K562 (cell line): Measurements from ENCODE around the gene MTFMT. TPM values are rescaled to one million over a fixed set of nuclear protein-coding genes. Genes with fewer than 3 reads are reported as not detected.

Source experiments
- ATAC-seq: fragments of 200-7000 bp; cut with Tn5 transposase; 3 replicates; pipeline ENCODE4 v1.9.1; 2020; ENCODE audit warnings: moderate library complexity
- BruUV-seq: library from RNA; stranded (reverse); fragments of 400-500 nt; replicated peaks from 2 replicates; lab custom pipeline; 2021; lab: Mats Ljungman, UMichigan
- CTCF ChIA-PET: fragments of 300-600 bp; formaldehyde crosslinking; extraction: SDS; loops from one replicate; lab custom pipeline; 2021; ENCODE audit warnings: low intra/inter-chr PET ratio; lab: Yijun Ruan, JAX
- POLR2A ChIA-PET: fragments of 300-600, 350-650 bp; sonication (Branson Sonifier 250); formaldehyde crosslinking; extraction: SDS; loops from one replicate; lab custom pipeline; 2021; ENCODE audit warnings: antibody characterized with exemption, inconsistent platforms; lab: Yijun Ruan, JAX
- DNase-seq, 4 experiments: peaks; one replicate each; pipeline versions ENCODE4 v3.0.0 to v3.0.0-alpha.2; 2011 to 2018; ENCODE audit warnings: low spot score in 3 of 4, mixed read lengths in 3 of 4; ENCODE audit errors: extremely low read depth in 1 of 4
- FAIRE-seq: peaks from 2 replicates; lab custom pipeline; 2011; peaks lifted over from hg19 to GRCh38; lab: Jason Lieb, UNC
- H2AFZ ChIP-seq: 2 replicates; pipeline ENCODE4 v1.6.0; 2011; ENCODE audit warnings: low read depth, low read length, control low read depth, inconsistent platforms
- H3K27ac ChIP-seq: fragments of 200-600 bp; 3 replicates; pipeline ENCODE4 v1.8.0; 2011; ENCODE audit warnings: low read depth, mild to moderate bottlenecking, control low read depth, inconsistent platforms, low read length, moderate library complexity, mixed read lengths; ENCODE audit errors: extremely low read depth
- H3K27me3 ChIP-seq, 2 experiments: fragments of 300-600 bp in 1 of 2; 2 replicates in 1 of 2; 3 replicates in 1 of 2; pipeline versions ENCODE4 v1.6.0 to v1.8.0; 2011; ENCODE audit warnings: inconsistent platforms in 2 of 2, low read length in 2 of 2, mild to moderate bottlenecking in 1 of 2, mixed read lengths in 1 of 2, moderate library complexity in 1 of 2; ENCODE audit not compliant: control insufficient read depth in 2 of 2, insufficient read depth in 2 of 2
- H3K36me3 ChIP-seq: fragments of 300-600 bp; 3 replicates; pipeline ENCODE4 v1.8.0; 2011; ENCODE audit warnings: mild to moderate bottlenecking, low read length, inconsistent platforms; ENCODE audit not compliant: control insufficient read depth, insufficient read depth
- H3K4me1 ChIP-seq, 2 experiments: fragments of 200-600 bp in 1 of 2; replicated peaks in 1 of 2; 2 replicates in 1 of 2; 3 replicates in 1 of 2; pipeline versions ENCODE4 v1.5.1 to v1.8.0; 2011; ENCODE audit warnings: inconsistent platforms in 2 of 2, low read length in 2 of 2, mild to moderate bottlenecking in 1 of 2, mixed read lengths in 1 of 2, moderate library complexity in 1 of 2; ENCODE audit not compliant: control insufficient read depth in 2 of 2, insufficient read depth in 2 of 2
- H3K4me2 ChIP-seq: 2 replicates; pipeline ENCODE4 v1.6.1; 2011; ENCODE audit warnings: low read length, control low read depth, inconsistent platforms, mixed read lengths; ENCODE audit not compliant: insufficient read depth
- H3K4me3 ChIP-seq: fragments of 200-600 bp; sonication (generic), shearing (Covaris generic); 2 replicates; pipeline ENCODE4 v1.5.1; 2016; ENCODE audit warnings: control low read depth, inconsistent platforms
- H3K79me2 ChIP-seq: fragments of 200-600 bp; 3 replicates; pipeline ENCODE4 v1.8.0; 2011; ENCODE audit warnings: low read length, inconsistent platforms; ENCODE audit not compliant: control insufficient read depth, insufficient read depth
- H3K9ac ChIP-seq, 2 experiments: 2 replicates each; pipeline versions ENCODE4 v1.6.0 to v1.6.1; 2011; ENCODE audit warnings: low read depth in 2 of 2, low read length in 2 of 2, control low read depth in 1 of 2, inconsistent platforms in 1 of 2, mild to moderate bottlenecking in 1 of 2, mixed read lengths in 1 of 2; ENCODE audit not compliant: insufficient read depth in 1 of 2
- H3K9me1 ChIP-seq: one replicate; pipeline ENCODE4 v1.6.0; 2011; ENCODE audit warnings: inconsistent platforms, mild to moderate bottlenecking, low read length, moderate library complexity; ENCODE audit not compliant: control insufficient read depth, insufficient read depth
- H3K9me3 ChIP-seq: replicated peaks from 2 replicates; pipeline ENCODE4 v1.5.1; 2011; ENCODE audit warnings: low read depth, low read length, inconsistent platforms; ENCODE audit not compliant: control insufficient read depth, insufficient read depth
- H4K20me1 ChIP-seq: replicated peaks from 2 replicates; pipeline ENCODE4 v1.6.1; 2011; ENCODE audit warnings: low read length, inconsistent platforms, mixed read lengths; ENCODE audit not compliant: control insufficient read depth, insufficient read depth
- MYC ChIP-seq, 2 experiments: fragments of 250-450 bp in 1 of 2; sonication (Bioruptor Pico) in 1 of 2; IDR thresholded peaks; 2 replicates each; pipeline versions ENCODE4 v1.5.1 to v1.6.1; 2012 to 2021; ENCODE audit warnings: low read depth in 2 of 2, borderline replicate concordance in 1 of 2, improper control_type of control experiment in 1 of 2, low read length in 1 of 2, mild to moderate bottlenecking in 1 of 2, moderate library complexity in 1 of 2
- RAD21 ChIP-seq, 2 experiments: fragments of 250-450 bp in 1 of 2; fragments of 450-650 bp in 1 of 2; sonication (Bioruptor Pico) in 1 of 2; formaldehyde crosslinking in 1 of 2; IDR thresholded peaks in 1 of 2; conservative IDR thresholded peaks in 1 of 2; 2 replicates each; pipeline versions ENCODE4 v1.4.0 to v1.8.0; 2020 to 2022; ENCODE audit warnings: mild to moderate bottlenecking in 2 of 2, moderate library complexity in 1 of 2
- SMC3 ChIP-seq: conservative IDR thresholded peaks from 2 replicates; pipeline ENCODE4 v1.6.1; 2011; ENCODE audit warnings: low read depth, low read length, improper control_type of control experiment; ENCODE audit not compliant: insufficient read depth
- SRF ChIP-seq, 2 experiments: fragments of 250-450, 450-650 bp in 1 of 2; sonication (Bioruptor Pico) in 1 of 2; sonication (generic) in 1 of 2; formaldehyde crosslinking; IDR thresholded peaks; 2 replicates each; pipeline versions ENCODE4 v1.5.0 to v1.5.1; 2020 to 2022; ENCODE audit warnings: mild to moderate bottlenecking in 1 of 2, missing genetic modification reagents in 1 of 2
- ZBTB7A ChIP-seq: IDR thresholded peaks from 2 replicates; pipeline ENCODE4 v1.6.1; 2011; ENCODE audit warnings: low read depth, mild to moderate bottlenecking, low read length, moderate library complexity, borderline replicate concordance; ENCODE audit not compliant: control insufficient read depth
- WGBS: fragments of 100-300 bp; shearing (Covaris generic); methylation state at CpG from one replicate; pipeline ENCODE4 v1.1.6; 2016; ENCODE audit warnings: low coverage, mixed read lengths; ENCODE audit not compliant: insufficient coverage; ENCODE audit errors: missing lambda C conversion rate; 5-methylcytosine and 5-hydroxymethylcytosine counted together
- in situ Hi-C: fragments of 300-500 bp; cut with MboI; formaldehyde crosslinking; loops from 4 replicates; pipeline ENCODE4 v1.15.0; 2018; ENCODE audit warnings: inconsistent platforms, mixed read lengths
- intact Hi-C: fragments of 100-400 bp; cut with micrococcal nuclease; formaldehyde crosslinking; loops from 2 replicates; pipeline ENCODE4 v1.14.2; 2022
- polyA plus RNA-seq, 8 experiments: library from polyadenylated mRNA; depleted of rRNA in 4 of 8; stranded (reverse) in 5 of 8; unstranded in 3 of 8; fragments of >200 nt; fragmentation: Nextera tagmentation in 2 of 8; fragmentation: Illumina TruSeq in 1 of 8; extraction: Ambion mirVana in 2 of 8; extraction: Trizol in 1 of 8; gene quantifications; 2 replicates each; pipeline versions ENCODE4 v1.2.1 to v1.2.3, GENCODE V29; 2011 to 2014; ENCODE audit warnings: inconsistent platforms in 1 of 8, missing spikeins in 1 of 8
- total RNA-seq, 7 experiments: library from RNA; depleted of rRNA in 6 of 7; stranded (reverse); fragments of >200 nt in 6 of 7; fragmentation: Illumina TruSeq in 2 of 7; extraction: Trizol in 2 of 7; gene quantifications; 2 replicates each; pipeline versions ENCODE4 v1.2.1 to v1.2.3, GENCODE V29; 2011 to 2021; ENCODE audit warnings: low replicate concordance in 1 of 7
- TF ChIP-seq, protein P1 (sequence below): sonication (generic); formaldehyde crosslinking; IDR thresholded peaks from 2 replicates; pipeline ENCODE4 v1.5.0; 2020; ENCODE audit warnings: missing genetic modification reagents
- TF ChIP-seq, protein P2 (sequence below): sonication (generic); formaldehyde crosslinking; IDR thresholded peaks from 2 replicates; pipeline ENCODE4 v1.9.0; 2022; ENCODE audit warnings: mild to moderate bottlenecking, missing genetic modification reagents
- TF ChIP-seq, protein P3 (sequence below), 2 experiments: fragments of 450-650 bp; formaldehyde crosslinking in 1 of 2; IDR thresholded peaks; 2 replicates each; pipeline versions ENCODE4 v1.4.0 to v1.6.1; 2014 to 2020; ENCODE audit warnings: mild to moderate bottlenecking in 2 of 2, borderline replicate concordance in 1 of 2, low read depth in 1 of 2

The MTFMT gene
- total and polyA plus RNA-seq, 9 of the 15 experiments (the other 6 are each of a cell fraction or from before 2014, with no cell fraction given) = 1.4 to 31.1 (median 16.2) TPM

DNA sequence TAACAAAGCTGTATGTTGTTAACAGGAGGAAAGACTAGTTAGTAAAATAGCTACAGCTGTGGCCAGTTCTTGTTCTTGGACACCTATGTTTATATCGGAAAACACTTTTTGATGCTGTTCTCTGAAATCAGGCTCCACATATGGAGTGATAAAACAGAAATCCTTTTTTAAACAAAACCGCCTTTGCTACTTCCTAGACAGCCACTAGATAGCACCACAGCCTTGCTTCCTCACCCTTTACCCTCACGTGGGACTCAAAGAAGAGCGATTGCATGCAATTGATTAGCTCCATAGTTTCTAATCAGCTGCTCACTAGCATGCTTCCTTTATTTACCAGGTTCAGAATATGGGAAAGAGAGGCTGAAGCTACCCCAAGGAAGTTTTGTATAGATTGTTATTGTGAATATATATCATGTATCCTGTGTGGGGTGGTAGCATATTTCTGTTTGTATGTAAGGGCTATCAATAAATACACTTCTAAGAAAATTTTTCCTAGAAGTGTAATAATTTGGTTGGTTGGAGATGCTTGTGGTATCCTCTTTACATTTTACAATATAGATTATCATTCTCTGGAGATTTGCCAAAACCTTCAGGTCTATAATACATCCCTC, 4.3 kb upstream of the MTFMT start:
- ATAC-seq (peak; percentile 59), FAIRE-seq (peak; percentile 64), DNase-seq (peak; percentile 27 to 53 (median 44))
- no peaks in the 10 kb centered on the region for H3K9me3 ChIP-seq
- no peak overlapping the region for H3K27ac ChIP-seq
- no peaks in the 10 kb centered on the region for H3K9me1 ChIP-seq
- H3K27me3 ChIP-seq = peaks cover 0 to 5% of the 10 kb centered on the region in 2 experiments; a peak in 1 of 5 replicates
- H3K4me3 ChIP-seq = no peak overlapping the region
- in situ Hi-C loops (loop anchor here (10.0 kb wide), 1 partner anchor 299 kb away; no protein-coding TSS in a partner anchor), intact Hi-C loops (loop anchor here (2.0 to 10.0 kb wide), 5 partner anchors 54 to 351 kb away; no protein-coding TSS in a partner anchor)
- peaks cover 3 to 7% of the 10 kb centered on the region in 2 experiments; a peak in 3 of 5 replicates for H3K4me1 ChIP-seq
- no peaks in the 10 kb centered on the region for H4K20me1 ChIP-seq
- H3K79me2 ChIP-seq = peaks cover 6% of the 10 kb centered on the region
- H3K36me3 ChIP-seq = no peaks in the 10 kb centered on the region
- H2AFZ ChIP-seq = peak overlapping the region; percentile 55
- no TSS peak for BruUV-seq
- CTCF ChIA-PET = interaction anchor here (0.6 to 2.9 kb wide), 8 partner anchors 9 to 351 kb away, joined by 3 to 17 read pairs (median 4); no protein-coding TSS in a partner anchor
- POLR2A ChIA-PET = interaction anchor here (0.6 to 1.4 kb wide), 2 partner anchors 44 to 271 kb away, joined by 4 to 9 read pairs; partner anchors contain the start of gene RNU5B-1
- H3K4me2 ChIP-seq = no peak overlapping the region
- 0% methylated on average over 4 of the region's 4 CpGs for WGBS
- no peak overlapping the region for H3K9ac ChIP-seq
- TF ChIP-seq SMC3 = peak; percentile 40; the same call in 1 of the 2 replicates
- TF ChIP-seq, protein P1, sequence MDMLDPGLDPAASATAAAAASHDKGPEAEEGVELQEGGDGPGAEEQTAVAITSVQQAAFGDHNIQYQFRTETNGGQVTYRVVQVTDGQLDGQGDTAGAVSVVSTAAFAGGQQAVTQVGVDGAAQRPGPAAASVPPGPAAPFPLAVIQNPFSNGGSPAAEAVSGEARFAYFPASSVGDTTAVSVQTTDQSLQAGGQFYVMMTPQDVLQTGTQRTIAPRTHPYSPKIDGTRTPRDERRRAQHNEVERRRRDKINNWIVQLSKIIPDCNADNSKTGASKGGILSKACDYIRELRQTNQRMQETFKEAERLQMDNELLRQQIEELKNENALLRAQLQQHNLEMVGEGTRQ (CRISPR knock-in tag) = peak; percentile 75
- TF ChIP-seq SRF (CRISPR knock-in tag; IDR thresholded peaks at IDR 0.05) = 0 out of 4 replicates have a peak, but pooled peaks of 1 of the 2 experiments have one; percentile 32
- TF ChIP-seq, protein P2, sequence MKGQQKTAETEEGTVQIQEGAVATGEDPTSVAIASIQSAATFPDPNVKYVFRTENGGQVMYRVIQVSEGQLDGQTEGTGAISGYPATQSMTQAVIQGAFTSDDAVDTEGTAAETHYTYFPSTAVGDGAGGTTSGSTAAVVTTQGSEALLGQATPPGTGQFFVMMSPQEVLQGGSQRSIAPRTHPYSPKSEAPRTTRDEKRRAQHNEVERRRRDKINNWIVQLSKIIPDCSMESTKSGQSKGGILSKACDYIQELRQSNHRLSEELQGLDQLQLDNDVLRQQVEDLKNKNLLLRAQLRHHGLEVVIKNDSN (CRISPR knock-in tag) = peak; percentile 53; the same call in 1 of the 2 replicates
- peak in 1 of 2 experiments; percentile 70; a peak in 3 of 4 replicates for TF ChIP-seq RAD21 (CRISPR knock-in tag; conservative IDR thresholded peaks at IDR 0.05 in 1 of 2, IDR thresholded peaks at IDR 0.05 in 1 of 2)
- TF ChIP-seq, protein P3, sequence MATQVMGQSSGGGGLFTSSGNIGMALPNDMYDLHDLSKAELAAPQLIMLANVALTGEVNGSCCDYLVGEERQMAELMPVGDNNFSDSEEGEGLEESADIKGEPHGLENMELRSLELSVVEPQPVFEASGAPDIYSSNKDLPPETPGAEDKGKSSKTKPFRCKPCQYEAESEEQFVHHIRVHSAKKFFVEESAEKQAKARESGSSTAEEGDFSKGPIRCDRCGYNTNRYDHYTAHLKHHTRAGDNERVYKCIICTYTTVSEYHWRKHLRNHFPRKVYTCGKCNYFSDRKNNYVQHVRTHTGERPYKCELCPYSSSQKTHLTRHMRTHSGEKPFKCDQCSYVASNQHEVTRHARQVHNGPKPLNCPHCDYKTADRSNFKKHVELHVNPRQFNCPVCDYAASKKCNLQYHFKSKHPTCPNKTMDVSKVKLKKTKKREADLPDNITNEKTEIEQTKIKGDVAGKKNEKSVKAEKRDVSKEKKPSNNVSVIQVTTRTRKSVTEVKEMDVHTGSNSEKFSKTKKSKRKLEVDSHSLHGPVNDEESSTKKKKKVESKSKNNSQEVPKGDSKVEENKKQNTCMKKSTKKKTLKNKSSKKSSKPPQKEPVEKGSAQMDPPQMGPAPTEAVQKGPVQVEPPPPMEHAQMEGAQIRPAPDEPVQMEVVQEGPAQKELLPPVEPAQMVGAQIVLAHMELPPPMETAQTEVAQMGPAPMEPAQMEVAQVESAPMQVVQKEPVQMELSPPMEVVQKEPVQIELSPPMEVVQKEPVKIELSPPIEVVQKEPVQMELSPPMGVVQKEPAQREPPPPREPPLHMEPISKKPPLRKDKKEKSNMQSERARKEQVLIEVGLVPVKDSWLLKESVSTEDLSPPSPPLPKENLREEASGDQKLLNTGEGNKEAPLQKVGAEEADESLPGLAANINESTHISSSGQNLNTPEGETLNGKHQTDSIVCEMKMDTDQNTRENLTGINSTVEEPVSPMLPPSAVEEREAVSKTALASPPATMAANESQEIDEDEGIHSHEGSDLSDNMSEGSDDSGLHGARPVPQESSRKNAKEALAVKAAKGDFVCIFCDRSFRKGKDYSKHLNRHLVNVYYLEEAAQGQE (IDR thresholded peaks at IDR 0.05; ENCODE audit: borderline replicate concordance) = peak; percentile 47; the same call in 1 of the 2 replicates
- TF ChIP-seq, protein P3 (CRISPR knock-in tag; IDR thresholded peaks at IDR 0.05; ENCODE audit: low read depth) = no peak
- no peak for TF ChIP-seq ZBTB7A
- TF ChIP-seq MYC (IDR thresholded peaks at IDR 0.05; ENCODE audit: low read depth, low read length) = 0 out of 2 replicates have a peak, but pooled peaks have one; percentile 15
- no peak for TF ChIP-seq MYC (CRISPR knock-in tag; IDR thresholded peaks at IDR 0.05; ENCODE audit: borderline replicate concordance, low read depth)
